Fibroblast of mammary gland (primary cell): ENCODE results near the gene DMRTC2.

ENCODE experiments used
- DNase-seq: peaks from one replicate; pipeline ENCODE4 v3.0.0-alpha.2; 2010; ENCODE audit warnings: low read depth
- H3K4me3 ChIP-seq: 2 replicates; pipeline ENCODE4 v1.5.1; 2011; ENCODE audit warnings: low read depth, mild to moderate bottlenecking, low read length, moderate library complexity; ENCODE audit not compliant: control insufficient read depth
- CTCF ChIP-seq: conservative IDR thresholded peaks from 2 replicates; pipeline ENCODE4 v1.5.1; 2011; ENCODE audit warnings: low read depth, low read length, inconsistent platforms; ENCODE audit not compliant: control insufficient read depth, insufficient read depth

Gene DMRTC2

GRCh38 chr19:41844601-41845000 lies 241 bp upstream of the DMRTC2 start, which contains the start of gene LYPD4:
Gene LYPD4, minus strand, starts transcription at chr19:41844683. Its CDS starts 5,398 bp downstream, at chr19:41839285.
- no peak for DNase-seq
- H3K4me3 ChIP-seq: no peak within 1 kb of the TSS
- TF ChIP-seq CTCF: no peak

- DNase-seq: no peak
- H3K4me3 ChIP-seq: no peak overlapping the region
- no peak for TF ChIP-seq CTCF
Observed at GRCh38 chr19:41845051-41845590, 279 bp downstream of the DMRTC2 start.

GRCh38 chr19:41847351-41848105 lies 2.7 kb downstream of the DMRTC2 start:
- H3K4me3 ChIP-seq: no peak overlapping the region
- TF ChIP-seq CTCF: no peak
- DNase-seq: no peak

DNA sequence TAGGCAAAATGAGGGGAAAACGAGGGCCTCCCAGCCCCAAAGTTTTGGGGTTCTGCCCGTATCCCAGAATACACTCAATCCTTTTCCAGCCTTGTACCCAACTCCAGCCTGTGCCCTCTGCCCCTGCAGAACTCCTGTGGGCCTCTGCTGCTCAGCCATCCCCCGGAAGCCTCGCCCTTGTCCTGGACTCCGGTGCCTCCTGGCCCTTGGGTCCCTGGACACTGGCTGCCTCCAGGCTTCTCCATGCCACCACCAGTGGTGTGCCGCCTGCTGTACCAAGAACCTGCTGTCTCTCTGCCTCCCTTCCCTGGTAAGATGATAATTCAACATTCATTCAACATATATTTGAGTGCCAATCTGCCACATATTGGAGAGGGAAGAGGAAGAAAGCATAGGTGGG lies 3.8 kb downstream of the DMRTC2 start:
- no peak for DNase-seq
- H3K4me3 ChIP-seq: no peak overlapping the region
- no peak for TF ChIP-seq CTCF

DNA sequence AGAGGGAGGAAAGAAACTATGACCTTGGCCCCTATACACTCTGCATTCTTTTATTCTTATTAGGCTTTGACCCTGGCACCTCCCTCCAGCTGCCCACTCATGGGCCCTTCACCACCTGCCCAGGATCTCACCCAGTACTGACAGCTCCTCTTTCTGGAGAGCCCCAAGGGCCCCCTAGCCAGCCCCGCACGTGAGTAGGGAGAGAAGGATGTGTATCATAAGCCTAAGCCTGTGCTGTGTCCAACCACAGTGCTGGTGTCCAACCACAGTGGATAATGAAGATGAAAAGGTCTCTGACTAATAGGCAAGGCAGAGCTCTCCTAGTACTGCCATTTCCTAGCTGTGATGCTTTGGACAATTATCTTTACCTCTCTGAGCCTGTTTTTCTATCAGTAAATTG lies 4.2 kb downstream of the DMRTC2 start:
- H3K4me3 ChIP-seq: no peak overlapping the region
- DNase-seq: no peak
- no peak for TF ChIP-seq CTCF

GRCh38 chr19:41850381-41850780 lies 5.5 kb downstream of the DMRTC2 start:
- TF ChIP-seq CTCF: no peak
- no peak overlapping the region for H3K4me3 ChIP-seq
- DNase-seq: no peak
